HCT116 (cell line): ENCODE data around the gene PPP2R5D. TPM values are rescaled to one million over a fixed set of nuclear protein-coding genes. Genes with fewer than 3 reads are reported as not detected.

Source experiments
- ATAC-seq: fragments of 200-7000 bp; cut with Tn5 transposase; 2 replicates; pipeline ENCODE4 v1.9.1; 2020; ENCODE audit warnings: mild to moderate bottlenecking, moderate library complexity
- BruUV-seq: library from RNA; stranded (reverse); fragments of 400-500 nt; replicated peaks from 2 replicates; lab custom pipeline; 2021; lab: Mats Ljungman, UMichigan
- CTCF ChIA-PET: fragments of 300-600 bp; sonication (Branson Sonifier 250); formaldehyde crosslinking; loops from one replicate; lab custom pipeline; 2021; ENCODE audit warnings: antibody characterized with exemption; lab: Charles Lee
- POLR2A ChIA-PET: fragments of 300-600, 350-600 bp; sonication (Branson Sonifier 250); formaldehyde crosslinking; loops from one replicate; lab custom pipeline; 2021; ENCODE audit warnings: antibody characterized with exemption; lab: Charles Lee
- RAD21 ChIA-PET, 2 experiments: fragments of 300-600 bp; sonication (Branson Sonifier 250); formaldehyde crosslinking; loops; one replicate each; lab custom pipeline; 2023; ENCODE audit warnings: low total read pairs in 2 of 2; ENCODE audit not compliant: uncharacterized antibody in 2 of 2, unreplicated experiment in 2 of 2, low non-redundant PET in 1 of 2; lab: Charles Lee
- DNase-seq: peaks from one replicate; pipeline ENCODE4 v3.0.0-alpha.2; 2010; ENCODE audit warnings: low read depth, low spot score
- H2AFZ ChIP-seq: fragments of 200-600 bp; shearing (Covaris generic), sonication (generic); 2 replicates; pipeline ENCODE4 v1.6.1; 2017; ENCODE audit warnings: low read depth, mixed run types, mixed read lengths, antibody characterized with exemption, low read length; ENCODE audit not compliant: poor library complexity, severe bottlenecking
- H3K27ac ChIP-seq: 2 replicates; pipeline ENCODE4 v1.5.1; 2012; ENCODE audit warnings: low read depth, low read length
- H3K27me3 ChIP-seq: fragments of 200-600 bp; sonication (generic); 2 replicates; pipeline ENCODE4 v1.6.1; 2016; ENCODE audit warnings: mixed run types, low read length, mixed read lengths; ENCODE audit not compliant: insufficient read depth
- H3K36me3 ChIP-seq, 2 experiments: fragments of 200-500 bp in 1 of 2; fragments of 200-600 bp in 1 of 2; sonication (Bioruptor generic) in 1 of 2; sonication (generic) in 1 of 2; 2 replicates each; pipeline versions ENCODE4 v1.5.1 to v1.6.1; 2014 to 2016; ENCODE audit warnings: low read length in 2 of 2, inconsistent platforms in 1 of 2, mixed read lengths in 1 of 2, mixed run types in 1 of 2; ENCODE audit not compliant: insufficient read depth in 2 of 2, control insufficient read depth in 1 of 2
- H3K4me1 ChIP-seq, 2 experiments: fragments of 200-600 bp in 1 of 2; sonication (generic) in 1 of 2; 2 replicates each; pipeline versions ENCODE4 v1.5.1 to v1.6.1; 2012 to 2017; ENCODE audit warnings: low read length in 2 of 2, inconsistent platforms in 1 of 2, mild to moderate bottlenecking in 1 of 2, mixed read lengths in 1 of 2, mixed run types in 1 of 2, moderate library complexity in 1 of 2; ENCODE audit not compliant: insufficient read depth in 2 of 2, control insufficient read depth in 1 of 2
- H3K4me2 ChIP-seq: fragments of 200-600 bp; sonication (generic); 2 replicates; pipeline ENCODE4 v1.6.1; 2017; ENCODE audit warnings: mixed run types, low read length, mixed read lengths
- H3K4me3 ChIP-seq, 2 experiments: fragments of 200-600 bp in 1 of 2; sonication (generic) in 1 of 2; replicated peaks in 1 of 2; 2 replicates each; pipeline ENCODE4 v1.5.1; 2011 to 2016; ENCODE audit warnings: low read length in 2 of 2, control low read depth in 1 of 2, low read depth in 1 of 2, mild to moderate bottlenecking in 1 of 2, mixed read lengths in 1 of 2, mixed run types in 1 of 2
- H3K79me2 ChIP-seq: fragments of 200-600 bp; sonication (generic); 2 replicates; pipeline ENCODE4 v1.6.1; 2017; ENCODE audit warnings: mild to moderate bottlenecking, mixed run types, low read length, moderate library complexity, mixed read lengths; ENCODE audit not compliant: insufficient read depth
- H3K9ac ChIP-seq: fragments of 200-600 bp; sonication (generic); 2 replicates; pipeline ENCODE4 v1.6.1; 2016; ENCODE audit warnings: low read length, mixed read lengths
- H3K9me2 ChIP-seq: fragments of 200-600 bp; sonication (generic), shearing (Covaris generic); 2 replicates; pipeline ENCODE4 v1.6.1; 2017; ENCODE audit warnings: mixed run types, mild to moderate bottlenecking, moderate library complexity; ENCODE audit not compliant: insufficient read depth
- H3K9me3 ChIP-seq, 2 experiments: fragments of 200-500 bp in 1 of 2; fragments of 200-600 bp in 1 of 2; sonication (Bioruptor generic) in 1 of 2; sonication (generic) in 1 of 2; 2 replicates each; pipeline ENCODE4 v1.6.1; 2014 to 2017; ENCODE audit warnings: low read length in 2 of 2, mixed read lengths in 2 of 2, inconsistent platforms in 1 of 2, low read depth in 1 of 2, mild to moderate bottlenecking in 1 of 2, mixed run types in 1 of 2, moderate library complexity in 1 of 2; ENCODE audit not compliant: control insufficient read depth in 1 of 2, insufficient read depth in 1 of 2
- H4K20me1 ChIP-seq: fragments of 200-600 bp; sonication (generic), shearing (Covaris generic); 2 replicates; pipeline ENCODE4 v1.6.1; 2017; ENCODE audit warnings: mixed run types, mild to moderate bottlenecking, moderate library complexity; ENCODE audit not compliant: insufficient read depth
- CBX3 ChIP-seq: IDR thresholded peaks from 2 replicates; pipeline ENCODE4 v1.6.1; 2012; ENCODE audit warnings: low read depth
- CEBPB ChIP-seq: IDR thresholded peaks from 2 replicates; pipeline ENCODE4 v1.6.1; 2012; ENCODE audit warnings: low read depth
- EGR1 ChIP-seq: IDR thresholded peaks from 2 replicates; pipeline ENCODE4 v1.6.1; 2012; ENCODE audit warnings: low read depth
- EZH2 ChIP-seq: fragments of 200-600 bp; sonication (generic); IDR thresholded peaks from 2 replicates; pipeline ENCODE4 v1.6.1; 2017; ENCODE audit warnings: antibody characterized with exemption, mixed run types
- EZH2phosphoT487 ChIP-seq: fragments of 200-600 bp; IDR thresholded peaks from 2 replicates; pipeline ENCODE4 v1.6.1; 2018; ENCODE audit warnings: antibody characterized with exemption, borderline replicate concordance
- FOSL1 ChIP-seq: IDR thresholded peaks from 2 replicates; pipeline ENCODE4 v1.6.1; 2012; ENCODE audit warnings: low read depth
- JUND ChIP-seq: IDR thresholded peaks from 2 replicates; pipeline ENCODE4 v1.6.1; 2012
- POLR2A ChIP-seq: IDR thresholded peaks from 2 replicates; pipeline ENCODE4 v1.7.0; 2011; ENCODE audit warnings: borderline replicate concordance; ENCODE audit not compliant: insufficient read depth, insufficient read length; ENCODE audit errors: extremely low read depth
- SP1 ChIP-seq: IDR thresholded peaks from 2 replicates; pipeline ENCODE4 v1.6.1; 2012; ENCODE audit warnings: low read depth
- SRF ChIP-seq: IDR thresholded peaks from 2 replicates; pipeline ENCODE4 v1.6.1; 2012; ENCODE audit warnings: low read depth
- YY1 ChIP-seq: IDR thresholded peaks from 2 replicates; pipeline ENCODE4 v1.6.1; 2011; ENCODE audit warnings: low read length, low read depth, moderate library complexity, mild to moderate bottlenecking; ENCODE audit not compliant: insufficient replicate concordance; ENCODE audit errors: extremely low read depth
- ZFX ChIP-seq: fragments of 450-650 bp; IDR thresholded peaks from 2 replicates; pipeline ENCODE4 v1.6.1; 2017
- ZNF274 ChIP-seq: fragments of 200-500 bp; sonication (Bioruptor generic); IDR thresholded peaks from 2 replicates; pipeline ENCODE4 v1.6.1; 2014; ENCODE audit warnings: mild to moderate bottlenecking, low read depth, low read length, inconsistent platforms
- intact Hi-C: fragments of 100-400 bp; cut with micrococcal nuclease; formaldehyde crosslinking; loops from 2 replicates; pipeline ENCODE4 v1.10.0; 2022
- total RNA-seq: library from RNA; stranded (reverse); gene quantifications from one replicate; pipeline ENCODE4 v1.2.1, GENCODE V29; 2021; ENCODE audit not compliant: unreplicated experiment
- TF ChIP-seq, protein P1 (sequence below), 3 experiments: fragments of 200-600 bp in 1 of 3; sonication (generic) in 1 of 3; IDR thresholded peaks in 2 of 3; conservative IDR thresholded peaks in 1 of 3; 2 replicates each; pipeline ENCODE4 v1.5.1; 2012 to 2017; ENCODE audit warnings: low read depth in 2 of 3, low read length in 2 of 3, antibody characterized with exemption in 1 of 3, borderline replicate concordance in 1 of 3, control low read depth in 1 of 3, mild to moderate bottlenecking in 1 of 3, mixed read lengths in 1 of 3, mixed run types in 1 of 3, moderate library complexity in 1 of 3; ENCODE audit not compliant: insufficient read depth in 1 of 3
- TF ChIP-seq, protein P2 (sequence below): IDR thresholded peaks from 2 replicates; pipeline ENCODE4 v1.6.1; 2012
- TF ChIP-seq, protein P3 (sequence below): IDR thresholded peaks from 2 replicates; pipeline ENCODE4 v1.6.1; 2012
- TF ChIP-seq, protein P4 (sequence below): IDR thresholded peaks from 2 replicates; pipeline ENCODE4 v1.6.1; 2011; ENCODE audit warnings: mild to moderate bottlenecking, low read length, moderate library complexity; ENCODE audit not compliant: insufficient replicate concordance; ENCODE audit errors: extremely low read depth
- TF ChIP-seq, protein P5 (sequence below): IDR thresholded peaks from 2 replicates; pipeline ENCODE4 v1.6.1; 2012; ENCODE audit warnings: low read depth

PPP2R5D gene
- total RNA-seq, 1 experiment from 2014 or later = 49.6 TPM

DNA sequence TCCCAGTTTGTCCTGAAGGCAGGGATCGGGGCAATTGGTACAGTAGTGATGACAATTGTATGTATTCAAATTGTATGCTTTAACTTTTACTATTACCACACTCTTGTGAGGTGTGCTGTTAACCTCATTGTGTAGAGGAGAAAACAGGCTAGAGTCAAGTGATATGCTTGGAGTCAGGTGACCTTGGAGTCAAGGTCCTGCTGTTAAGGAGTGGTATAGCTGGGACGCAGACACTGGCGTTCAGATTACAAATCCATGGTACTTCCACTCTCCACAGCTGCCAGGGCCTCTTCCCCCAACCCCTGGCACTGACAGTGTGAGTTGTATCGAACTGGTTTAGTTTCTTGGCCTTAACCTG lies 44.6 kb upstream of the PPP2R5D start:
- no TSS peak for BruUV-seq
- no peaks in the 10 kb centered on the region for H3K9me3 ChIP-seq
- no peaks in the 10 kb centered on the region for H3K4me1 ChIP-seq
- no peaks in the 10 kb centered on the region for H3K27me3 ChIP-seq
- POLR2A ChIA-PET = no interaction called here
- ATAC-seq = no peak
- intact Hi-C loops = no loop called here
- no peak for DNase-seq
- TF ChIP-seq, protein P1, sequence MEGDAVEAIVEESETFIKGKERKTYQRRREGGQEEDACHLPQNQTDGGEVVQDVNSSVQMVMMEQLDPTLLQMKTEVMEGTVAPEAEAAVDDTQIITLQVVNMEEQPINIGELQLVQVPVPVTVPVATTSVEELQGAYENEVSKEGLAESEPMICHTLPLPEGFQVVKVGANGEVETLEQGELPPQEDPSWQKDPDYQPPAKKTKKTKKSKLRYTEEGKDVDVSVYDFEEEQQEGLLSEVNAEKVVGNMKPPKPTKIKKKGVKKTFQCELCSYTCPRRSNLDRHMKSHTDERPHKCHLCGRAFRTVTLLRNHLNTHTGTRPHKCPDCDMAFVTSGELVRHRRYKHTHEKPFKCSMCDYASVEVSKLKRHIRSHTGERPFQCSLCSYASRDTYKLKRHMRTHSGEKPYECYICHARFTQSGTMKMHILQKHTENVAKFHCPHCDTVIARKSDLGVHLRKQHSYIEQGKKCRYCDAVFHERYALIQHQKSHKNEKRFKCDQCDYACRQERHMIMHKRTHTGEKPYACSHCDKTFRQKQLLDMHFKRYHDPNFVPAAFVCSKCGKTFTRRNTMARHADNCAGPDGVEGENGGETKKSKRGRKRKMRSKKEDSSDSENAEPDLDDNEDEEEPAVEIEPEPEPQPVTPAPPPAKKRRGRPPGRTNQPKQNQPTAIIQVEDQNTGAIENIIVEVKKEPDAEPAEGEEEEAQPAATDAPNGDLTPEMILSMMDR (IDR thresholded peaks at IDR 0.05 in 2 of 3, conservative IDR thresholded peaks at IDR 0.05 in 1 of 3; ENCODE audit: borderline replicate concordance in 1 of 3, insufficient read depth in 1 of 3, low read depth in 2 of 3, low read length in 2 of 3) = no peak
- TF ChIP-seq EZH2phosphoT487 (no peak), JUND (no peak), ZNF274 (no peak), FOSL1 (no peak), YY1 (no peak), SP1 (no peak), CEBPB (no peak), ZFX (no peak), EZH2 (no peak), CBX3 (no peak), EGR1 (no peak), SRF (no peak), POLR2A (no peak)
- TF ChIP-seq, protein P2, sequence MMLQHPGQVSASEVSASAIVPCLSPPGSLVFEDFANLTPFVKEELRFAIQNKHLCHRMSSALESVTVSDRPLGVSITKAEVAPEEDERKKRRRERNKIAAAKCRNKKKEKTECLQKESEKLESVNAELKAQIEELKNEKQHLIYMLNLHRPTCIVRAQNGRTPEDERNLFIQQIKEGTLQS = no peak
- TF ChIP-seq, protein P3, sequence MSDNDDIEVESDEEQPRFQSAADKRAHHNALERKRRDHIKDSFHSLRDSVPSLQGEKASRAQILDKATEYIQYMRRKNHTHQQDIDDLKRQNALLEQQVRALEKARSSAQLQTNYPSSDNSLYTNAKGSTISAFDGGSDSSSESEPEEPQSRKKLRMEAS = no peak
- TF ChIP-seq, protein P4, sequence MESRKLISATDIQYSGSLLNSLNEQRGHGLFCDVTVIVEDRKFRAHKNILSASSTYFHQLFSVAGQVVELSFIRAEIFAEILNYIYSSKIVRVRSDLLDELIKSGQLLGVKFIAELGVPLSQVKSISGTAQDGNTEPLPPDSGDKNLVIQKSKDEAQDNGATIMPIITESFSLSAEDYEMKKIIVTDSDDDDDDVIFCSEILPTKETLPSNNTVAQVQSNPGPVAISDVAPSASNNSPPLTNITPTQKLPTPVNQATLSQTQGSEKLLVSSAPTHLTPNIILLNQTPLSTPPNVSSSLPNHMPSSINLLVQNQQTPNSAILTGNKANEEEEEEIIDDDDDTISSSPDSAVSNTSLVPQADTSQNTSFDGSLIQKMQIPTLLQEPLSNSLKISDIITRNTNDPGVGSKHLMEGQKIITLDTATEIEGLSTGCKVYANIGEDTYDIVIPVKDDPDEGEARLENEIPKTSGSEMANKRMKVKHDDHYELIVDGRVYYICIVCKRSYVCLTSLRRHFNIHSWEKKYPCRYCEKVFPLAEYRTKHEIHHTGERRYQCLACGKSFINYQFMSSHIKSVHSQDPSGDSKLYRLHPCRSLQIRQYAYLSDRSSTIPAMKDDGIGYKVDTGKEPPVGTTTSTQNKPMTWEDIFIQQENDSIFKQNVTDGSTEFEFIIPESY = no peak
- TF ChIP-seq, protein P5, sequence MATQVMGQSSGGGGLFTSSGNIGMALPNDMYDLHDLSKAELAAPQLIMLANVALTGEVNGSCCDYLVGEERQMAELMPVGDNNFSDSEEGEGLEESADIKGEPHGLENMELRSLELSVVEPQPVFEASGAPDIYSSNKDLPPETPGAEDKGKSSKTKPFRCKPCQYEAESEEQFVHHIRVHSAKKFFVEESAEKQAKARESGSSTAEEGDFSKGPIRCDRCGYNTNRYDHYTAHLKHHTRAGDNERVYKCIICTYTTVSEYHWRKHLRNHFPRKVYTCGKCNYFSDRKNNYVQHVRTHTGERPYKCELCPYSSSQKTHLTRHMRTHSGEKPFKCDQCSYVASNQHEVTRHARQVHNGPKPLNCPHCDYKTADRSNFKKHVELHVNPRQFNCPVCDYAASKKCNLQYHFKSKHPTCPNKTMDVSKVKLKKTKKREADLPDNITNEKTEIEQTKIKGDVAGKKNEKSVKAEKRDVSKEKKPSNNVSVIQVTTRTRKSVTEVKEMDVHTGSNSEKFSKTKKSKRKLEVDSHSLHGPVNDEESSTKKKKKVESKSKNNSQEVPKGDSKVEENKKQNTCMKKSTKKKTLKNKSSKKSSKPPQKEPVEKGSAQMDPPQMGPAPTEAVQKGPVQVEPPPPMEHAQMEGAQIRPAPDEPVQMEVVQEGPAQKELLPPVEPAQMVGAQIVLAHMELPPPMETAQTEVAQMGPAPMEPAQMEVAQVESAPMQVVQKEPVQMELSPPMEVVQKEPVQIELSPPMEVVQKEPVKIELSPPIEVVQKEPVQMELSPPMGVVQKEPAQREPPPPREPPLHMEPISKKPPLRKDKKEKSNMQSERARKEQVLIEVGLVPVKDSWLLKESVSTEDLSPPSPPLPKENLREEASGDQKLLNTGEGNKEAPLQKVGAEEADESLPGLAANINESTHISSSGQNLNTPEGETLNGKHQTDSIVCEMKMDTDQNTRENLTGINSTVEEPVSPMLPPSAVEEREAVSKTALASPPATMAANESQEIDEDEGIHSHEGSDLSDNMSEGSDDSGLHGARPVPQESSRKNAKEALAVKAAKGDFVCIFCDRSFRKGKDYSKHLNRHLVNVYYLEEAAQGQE = no peak
- H3K4me3 ChIP-seq = no peak overlapping the region
- H4K20me1 ChIP-seq = no peaks in the 10 kb centered on the region
- H3K79me2 ChIP-seq = no peaks in the 10 kb centered on the region
- RAD21 ChIA-PET = no interaction called here
- peaks cover 14 to 16% of the 10 kb centered on the region in 2 experiments; a peak in 3 of 4 replicates for H3K36me3 ChIP-seq
- H3K4me2 ChIP-seq = no peak overlapping the region
- no peak overlapping the region for H2AFZ ChIP-seq
- H3K9me2 ChIP-seq = no peaks in the 10 kb centered on the region
- no peak overlapping the region for H3K27ac ChIP-seq
- H3K9ac ChIP-seq = no peak overlapping the region
- CTCF ChIA-PET = no interaction called here
